CD4-positive, alpha-beta memory T cell (primary cell): ENCODE data around the gene SPDYE6. TPM values are rescaled to one million over a fixed set of nuclear protein-coding genes. Genes with fewer than 3 reads are reported as not detected.
A peak's percentile ranks its signal among the peaks of the same experiment; 100 is the strongest.
"Not testable (repeated sequence)": the region's sequence is repeated elsewhere in the genome, so short reads cannot be mapped to it uniquely, and the experiment has no call there.

Experiments used
- CTCF ChIA-PET: fragments of 350-600 bp; sonication (Branson Sonifier 250); formaldehyde crosslinking; loops from one replicate; lab custom pipeline; 2021; ENCODE audit warnings: inconsistent platforms; ENCODE audit not compliant: partially characterized antibody; lab: Charles Lee
- POLR2A ChIA-PET: fragments of 350-600 bp; sonication (Branson Sonifier 250); formaldehyde crosslinking; loops from one replicate; lab custom pipeline; 2021; ENCODE audit not compliant: partially characterized antibody; lab: Charles Lee
- DNase-seq, 5 donors: peaks; one replicate each; pipeline versions ENCODE4 v3.0.0 to v3.0.0-alpha.2; 2020 to 2022; ENCODE audit warnings: mixed read lengths in 1 of 5
- H3K27ac ChIP-seq: one replicate; pipeline ENCODE4 v1.7.0; 2013; ENCODE audit warnings: low read depth, low read length
- H3K27me3 ChIP-seq: 2 replicates; pipeline ENCODE4 v1.7.0; 2013; ENCODE audit warnings: mild to moderate bottlenecking, low read length, moderate library complexity; ENCODE audit not compliant: insufficient read depth
- H3K36me3 ChIP-seq: 2 replicates; pipeline ENCODE4 v1.7.0; 2013; ENCODE audit warnings: mild to moderate bottlenecking, low read length, moderate library complexity; ENCODE audit not compliant: insufficient read depth
- H3K4me1 ChIP-seq: 2 replicates; pipeline ENCODE4 v1.7.0; 2013; ENCODE audit warnings: mild to moderate bottlenecking, low read length, moderate library complexity; ENCODE audit not compliant: insufficient read depth
- H3K4me3 ChIP-seq, 2 donors: one replicate each; pipeline ENCODE4 v1.7.0; 2013; ENCODE audit warnings: low read length in 2 of 2, mild to moderate bottlenecking in 1 of 2
- H3K9me3 ChIP-seq, 2 donors: one replicate each; pipeline ENCODE4 v1.7.0; 2013; ENCODE audit warnings: low read length in 2 of 2, control low read depth in 1 of 2; ENCODE audit not compliant: control insufficient read depth in 1 of 2
- H3K27ac Mint-ChIP-seq, 7 donors: one replicate each; pipeline ENCODE4 v1.8.0; 2020 to 2021; ENCODE audit warnings: mixed read lengths in 7 of 7, mild to moderate bottlenecking in 6 of 7, inconsistent platforms in 3 of 7, moderate library complexity in 3 of 7
- H3K27me3 Mint-ChIP-seq, 2 donors: one replicate each; pipeline ENCODE4 v1.8.0; 2020 to 2021; ENCODE audit warnings: mixed read lengths in 2 of 2
- H3K36me3 Mint-ChIP-seq, 2 donors: one replicate each; pipeline ENCODE4 v1.8.0; 2020 to 2021; ENCODE audit warnings: mixed read lengths in 2 of 2, inconsistent platforms in 1 of 2, mild to moderate bottlenecking in 1 of 2
- H3K4me1 Mint-ChIP-seq, 4 donors: one replicate each; pipeline ENCODE4 v1.8.0; 2020 to 2021; ENCODE audit warnings: mixed read lengths in 4 of 4, mild to moderate bottlenecking in 1 of 4
- H3K4me3 Mint-ChIP-seq, 8 donors: one replicate each; pipeline ENCODE4 v1.8.0; 2020 to 2021; ENCODE audit warnings: mixed read lengths in 8 of 8, mild to moderate bottlenecking in 7 of 8, moderate library complexity in 6 of 8, inconsistent platforms in 3 of 8
- H3K9me3 Mint-ChIP-seq, 8 donors: one replicate each; pipeline ENCODE4 v1.8.0; 2020 to 2021; ENCODE audit warnings: mixed read lengths in 8 of 8, mild to moderate bottlenecking in 5 of 8, inconsistent platforms in 3 of 8, moderate library complexity in 1 of 8
- intact Hi-C: fragments of 100-400 bp; cut with micrococcal nuclease; formaldehyde crosslinking; loops from one replicate; pipeline ENCODE4 v1.15.1; 2023
- polyA plus RNA-seq, 2 donors: library from polyadenylated mRNA; unstranded; fragments of 300-500 nt; fragmentation: Illumina TruSeq; gene quantifications; one replicate each; pipeline ENCODE4 v1.2.3, GENCODE V29; 2021
- total RNA-seq, 2 experiments: library from RNA; stranded (reverse); gene quantifications; one replicate each; pipeline ENCODE4 v1.2.3, GENCODE V29; 2021

SPDYE6 gene
- total and polyA plus RNA-seq, 4 experiments from 2014 or later: 0.14 to 0.73 TPM; not detected in 2

- H3K27ac Mint-ChIP-seq, DNase-seq, H3K27me3 ChIP-seq, H3K9me3 Mint-ChIP-seq, H3K36me3 Mint-ChIP-seq, POLR2A ChIA-PET, H3K9me3 ChIP-seq, CTCF ChIA-PET, H3K4me1 Mint-ChIP-seq, H3K27ac ChIP-seq, intact Hi-C loops, H3K4me1 ChIP-seq, H3K36me3 ChIP-seq, H3K4me3 ChIP-seq, H3K27me3 Mint-ChIP-seq, H3K4me3 Mint-ChIP-seq: not testable (repeated sequence)
Measured at GRCh38 chr7:102335574-102335973, 20.7 kb downstream of the SPDYE6 start.

DNA sequence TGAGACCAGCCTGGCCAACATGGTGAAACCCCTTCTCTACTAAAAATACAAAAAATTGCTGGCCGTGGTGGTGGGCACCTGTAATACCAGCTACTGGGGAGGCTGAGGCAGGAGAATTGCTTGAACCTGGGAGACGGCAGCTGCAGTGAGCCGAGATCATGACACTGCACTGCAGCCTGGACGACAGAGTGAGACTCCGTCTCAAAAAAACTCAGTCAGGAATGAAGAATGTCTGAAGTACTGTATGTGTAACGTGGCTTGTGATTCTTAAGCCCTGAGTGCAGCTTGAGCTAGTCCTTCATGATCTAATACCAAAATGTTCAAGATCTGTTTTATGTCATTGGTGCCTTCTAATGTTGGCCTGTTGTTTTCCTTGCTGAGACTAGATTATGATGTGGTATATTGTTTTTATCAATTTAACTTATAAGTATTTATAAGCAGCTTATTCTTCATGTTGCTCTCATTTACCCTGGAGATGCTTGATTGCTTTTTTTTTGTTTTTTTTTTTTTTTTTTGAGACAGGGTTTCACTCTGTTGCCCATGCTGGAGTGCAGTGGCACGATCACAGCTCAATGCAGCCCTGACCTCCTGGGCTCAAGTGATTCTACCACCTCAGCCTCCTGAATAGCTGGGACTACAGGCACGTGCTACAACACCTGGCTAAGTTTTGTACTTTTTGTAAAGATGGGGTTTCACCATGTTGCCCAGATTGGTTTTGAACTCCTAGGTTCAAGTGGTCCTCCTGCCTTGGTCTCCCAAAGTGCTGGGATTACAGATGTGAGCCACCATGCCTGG lies 25.4 kb downstream of the SPDYE6 start:
- H3K27ac ChIP-seq, H3K4me1 ChIP-seq, H3K27me3 ChIP-seq, H3K27ac Mint-ChIP-seq, H3K9me3 Mint-ChIP-seq, H3K36me3 ChIP-seq, H3K9me3 ChIP-seq, H3K36me3 Mint-ChIP-seq, intact Hi-C loops, H3K4me1 Mint-ChIP-seq, DNase-seq, H3K4me3 Mint-ChIP-seq, POLR2A ChIA-PET, H3K4me3 ChIP-seq: not testable (repeated sequence)
- H3K27me3 Mint-ChIP-seq: peaks cover 8 to 10% of the 10 kb centered on the region in 2 donors
- CTCF ChIA-PET: interaction anchor here (0.7 kb wide), 1 partner anchor 842 kb away, joined by 3 read pairs; no protein-coding TSS in a partner anchor

DNA sequence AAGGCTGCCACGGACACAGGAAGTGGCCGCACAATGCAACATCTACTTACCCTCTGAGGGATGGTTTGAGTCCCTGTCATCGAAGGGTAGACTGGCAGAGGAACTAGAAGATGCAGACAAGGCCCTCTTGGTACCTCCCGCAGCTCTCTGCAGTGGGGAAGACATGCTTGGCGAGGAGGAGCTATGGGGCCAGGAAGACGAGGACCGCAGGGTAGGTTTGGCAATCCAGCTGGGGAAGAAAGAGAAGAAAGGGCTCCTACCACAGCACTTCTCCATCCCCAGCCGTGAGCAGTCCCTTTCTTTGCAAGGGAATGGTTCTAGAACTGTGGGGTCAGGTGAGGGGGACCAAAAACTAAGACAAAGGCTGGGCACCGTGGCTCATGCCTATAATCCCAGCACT lies 26.9 kb downstream of the SPDYE6 start:
- DNase-seq, H3K27me3 ChIP-seq, H3K36me3 Mint-ChIP-seq, H3K36me3 ChIP-seq, H3K4me1 ChIP-seq, H3K9me3 Mint-ChIP-seq, POLR2A ChIA-PET, H3K4me3 ChIP-seq, intact Hi-C loops, H3K4me1 Mint-ChIP-seq, H3K9me3 ChIP-seq, CTCF ChIA-PET, H3K4me3 Mint-ChIP-seq, H3K27ac Mint-ChIP-seq, H3K27ac ChIP-seq: not testable (repeated sequence)
- H3K27me3 Mint-ChIP-seq: peaks cover 10 to 12% of the 10 kb centered on the region in 2 donors

DNA sequence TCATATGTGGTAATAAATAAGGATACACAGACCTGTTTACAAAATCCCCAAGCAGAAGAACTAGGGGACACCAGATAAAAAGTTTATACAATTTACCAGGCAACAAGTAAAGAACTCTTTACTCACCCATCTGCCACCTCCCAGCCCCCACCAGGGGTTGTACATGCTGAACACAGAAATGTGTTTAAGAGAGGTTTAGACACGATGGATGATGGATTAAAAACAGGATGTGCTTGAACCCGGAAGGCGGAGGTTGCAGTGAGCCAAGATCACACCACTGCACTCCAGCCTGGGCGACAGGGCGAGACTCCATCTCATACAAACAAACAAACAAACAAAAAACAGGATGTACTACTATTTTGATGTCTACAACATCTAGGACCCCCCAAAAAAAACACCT lies 27.4 kb downstream of the SPDYE6 start:
- H3K27ac ChIP-seq, H3K9me3 Mint-ChIP-seq, intact Hi-C loops, H3K4me1 ChIP-seq, DNase-seq, H3K4me1 Mint-ChIP-seq, H3K27ac Mint-ChIP-seq, H3K36me3 ChIP-seq, H3K4me3 ChIP-seq, H3K27me3 ChIP-seq, POLR2A ChIA-PET, H3K36me3 Mint-ChIP-seq, H3K9me3 ChIP-seq, CTCF ChIA-PET: not testable (repeated sequence)
- Mint-ChIP-seq H3K27me3 (peaks cover 12 to 15% of the 10 kb centered on the region in 2 donors), H3K4me3 (peak overlapping the region in 1 of 8 donors; percentile 32)

- H3K36me3 Mint-ChIP-seq, DNase-seq, H3K36me3 ChIP-seq, H3K4me1 Mint-ChIP-seq, H3K27ac Mint-ChIP-seq, H3K4me3 ChIP-seq, intact Hi-C loops, H3K27ac ChIP-seq, H3K9me3 ChIP-seq, CTCF ChIA-PET, H3K9me3 Mint-ChIP-seq, POLR2A ChIA-PET, H3K27me3 ChIP-seq, H3K4me1 ChIP-seq, H3K4me3 Mint-ChIP-seq: not testable (repeated sequence)
- peaks cover 17 to 18% of the 10 kb centered on the region in 2 donors for H3K27me3 Mint-ChIP-seq
Measured at GRCh38 chr7:102327183-102327582, 29.1 kb downstream of the SPDYE6 start.

DNA sequence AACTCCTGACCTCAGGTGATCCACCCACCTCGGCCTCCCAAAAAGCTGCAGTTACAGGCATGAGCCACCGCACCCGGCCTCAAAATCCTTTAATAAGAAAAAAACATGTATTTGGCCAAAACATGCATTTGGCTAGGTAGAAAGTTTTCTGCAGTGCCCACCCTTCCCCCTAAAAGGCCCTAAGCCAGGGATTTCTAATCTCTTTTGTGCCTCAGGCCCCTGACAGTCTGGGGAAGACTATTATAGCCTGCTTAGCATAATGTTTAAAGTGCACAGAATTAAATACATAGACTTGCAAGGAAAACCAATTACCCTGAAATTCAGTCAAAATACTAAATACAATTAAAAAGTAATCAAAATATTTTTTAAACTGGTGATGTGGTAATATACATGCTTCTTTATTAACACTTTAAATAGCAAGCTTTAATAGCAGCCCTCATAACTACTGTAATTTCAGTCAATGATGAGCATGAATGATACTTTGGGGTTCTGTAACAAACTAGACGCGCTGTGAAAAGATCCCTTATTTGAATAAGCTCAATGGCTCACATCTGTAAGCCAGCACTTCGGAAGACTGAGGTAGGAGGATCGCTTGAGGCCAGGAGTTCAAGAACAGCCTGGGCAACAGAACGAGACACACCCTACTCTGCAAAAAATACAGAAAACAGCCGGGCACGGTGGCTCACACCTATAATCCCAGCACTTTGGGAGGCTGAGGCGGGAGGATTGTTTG lies 29.9 kb downstream of the SPDYE6 start:
- H3K27me3 Mint-ChIP-seq: peaks cover 17 to 21% of the 10 kb centered on the region in 2 donors
- no peak overlapping the region for H3K4me3 Mint-ChIP-seq
- DNase-seq: no peak
- Histone ChIP-seq H3K27me3 (no peaks in the 10 kb centered on the region), H3K9me3 (no peaks in the 10 kb centered on the region), H3K36me3 (no peaks in the 10 kb centered on the region), H3K27ac (no peak overlapping the region), H3K4me3 (no peak overlapping the region), H3K4me1 (no peaks in the 10 kb centered on the region)
- intact Hi-C loops: no loop called here
- ChIA-PET CTCF (no interaction called here), POLR2A (no interaction called here)
- no peaks in the 10 kb centered on the region for H3K4me1 Mint-ChIP-seq
- peaks cover 0 to 2% (median 0%) of the 10 kb centered on the region in 8 donors for H3K9me3 Mint-ChIP-seq
- no peaks in the 10 kb centered on the region for H3K36me3 Mint-ChIP-seq
- H3K27ac Mint-ChIP-seq: no peak overlapping the region

DNA sequence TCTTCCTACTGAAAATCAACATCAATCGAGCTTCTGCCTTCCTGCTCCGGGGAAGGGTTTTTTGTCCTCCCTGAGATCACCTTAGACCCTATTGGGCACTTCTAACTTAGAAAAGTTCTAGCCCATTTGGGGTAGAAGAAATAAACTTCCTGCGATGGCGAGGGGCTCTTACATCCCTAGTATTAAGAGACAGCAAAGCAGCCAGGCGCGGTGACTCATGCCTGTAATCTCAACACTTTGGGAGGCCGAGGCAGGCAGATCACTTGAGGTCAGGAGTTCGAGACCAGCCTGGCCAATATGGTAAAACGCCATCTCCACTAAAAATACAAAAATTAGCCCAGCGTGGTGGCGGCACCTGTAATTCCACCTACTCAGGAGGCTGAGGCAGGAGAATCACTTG lies 31.1 kb downstream of the SPDYE6 start:
- H3K9me3 ChIP-seq, H3K36me3 ChIP-seq, H3K4me1 ChIP-seq, H3K36me3 Mint-ChIP-seq, intact Hi-C loops, H3K27me3 ChIP-seq, H3K9me3 Mint-ChIP-seq, H3K4me3 Mint-ChIP-seq, H3K27ac Mint-ChIP-seq, H3K27ac ChIP-seq, POLR2A ChIA-PET, CTCF ChIA-PET, H3K4me3 ChIP-seq, H3K4me1 Mint-ChIP-seq, DNase-seq: not testable (repeated sequence)
- H3K27me3 Mint-ChIP-seq: peaks cover 17 to 25% of the 10 kb centered on the region in 2 donors
